Breast epithelium (tissue), 3 donors: ENCODE data around the gene PHOX2B.

Source experiments
- POLR2A ChIP-seq: fragments of 450-650 bp; IDR thresholded peaks from one replicate; pipeline ENCODE4 v1.6.1; 2016; ENCODE audit warnings: antibody characterized with exemption, mild to moderate bottlenecking, moderate library complexity
- POLR2AphosphoS5 ChIP-seq, 3 donors: sonication (generic); formaldehyde crosslinking; IDR thresholded peaks; one replicate each; pipeline ENCODE4 v1.6.1; 2017; ENCODE audit warnings: antibody characterized with exemption in 3 of 3
- TF ChIP-seq, protein P1 (sequence below), 3 donors: fragments of 450-650 bp; IDR thresholded peaks; one replicate each; pipeline ENCODE4 v1.5.1; 2016 to 2017; ENCODE audit warnings: antibody characterized with exemption in 3 of 3, mild to moderate bottlenecking in 3 of 3, moderate library complexity in 3 of 3

DNA sequence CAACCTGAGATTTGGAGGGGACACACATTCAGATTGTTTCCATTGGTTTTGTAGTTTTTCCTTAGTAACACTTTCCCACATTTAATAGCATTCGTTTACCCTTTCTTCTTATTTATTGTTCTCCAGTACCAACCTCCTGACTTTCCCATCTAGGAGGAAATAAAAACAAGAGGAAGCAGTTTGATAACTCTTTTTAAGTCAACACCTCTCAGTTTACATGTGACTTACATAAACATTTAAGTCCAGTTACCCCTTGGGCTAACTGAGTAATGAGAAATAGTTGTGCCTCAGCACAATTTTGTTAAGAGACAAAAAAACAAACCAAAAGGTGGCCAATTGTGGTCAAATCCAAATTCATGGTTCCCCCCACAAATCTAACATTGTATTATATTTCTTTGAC lies 34.8 kb downstream of the PHOX2B start:
- TF ChIP-seq, protein P1, sequence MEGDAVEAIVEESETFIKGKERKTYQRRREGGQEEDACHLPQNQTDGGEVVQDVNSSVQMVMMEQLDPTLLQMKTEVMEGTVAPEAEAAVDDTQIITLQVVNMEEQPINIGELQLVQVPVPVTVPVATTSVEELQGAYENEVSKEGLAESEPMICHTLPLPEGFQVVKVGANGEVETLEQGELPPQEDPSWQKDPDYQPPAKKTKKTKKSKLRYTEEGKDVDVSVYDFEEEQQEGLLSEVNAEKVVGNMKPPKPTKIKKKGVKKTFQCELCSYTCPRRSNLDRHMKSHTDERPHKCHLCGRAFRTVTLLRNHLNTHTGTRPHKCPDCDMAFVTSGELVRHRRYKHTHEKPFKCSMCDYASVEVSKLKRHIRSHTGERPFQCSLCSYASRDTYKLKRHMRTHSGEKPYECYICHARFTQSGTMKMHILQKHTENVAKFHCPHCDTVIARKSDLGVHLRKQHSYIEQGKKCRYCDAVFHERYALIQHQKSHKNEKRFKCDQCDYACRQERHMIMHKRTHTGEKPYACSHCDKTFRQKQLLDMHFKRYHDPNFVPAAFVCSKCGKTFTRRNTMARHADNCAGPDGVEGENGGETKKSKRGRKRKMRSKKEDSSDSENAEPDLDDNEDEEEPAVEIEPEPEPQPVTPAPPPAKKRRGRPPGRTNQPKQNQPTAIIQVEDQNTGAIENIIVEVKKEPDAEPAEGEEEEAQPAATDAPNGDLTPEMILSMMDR (IDR thresholded peaks at IDR 0.05): no peak
- no peak for TF ChIP-seq POLR2AphosphoS5 (IDR thresholded peaks at IDR 0.05)
- no peak for TF ChIP-seq POLR2A
